Measurements from ENCODE around the gene ACER3.
"Not testable (repeated sequence)": the region's sequence is repeated elsewhere in the genome, so short reads cannot be mapped to it uniquely, and the experiment has no call there.

Gene ACER3

GRCh38 chr11:76872959-76873827 is 12.5 kb downstream of the ACER3 start:
- no peak for DNase-seq (ENCODE audit: low read depth in 2 of 2)

- no peak for DNase-seq (ENCODE audit: low read depth in 2 of 2)
Measured at GRCh38 chr11:76878014-76878413, 17.3 kb downstream of the ACER3 start.

GRCh38 chr11:76880314-76880713 is 19.6 kb downstream of the ACER3 start:
- no peak for DNase-seq (ENCODE audit: low read depth in 2 of 2)

GRCh38 chr11:76880956-76881355 is 20.2 kb downstream of the ACER3 start:
- no peak for DNase-seq (ENCODE audit: low read depth in 2 of 2)

- DNase-seq (ENCODE audit: low read depth in 2 of 2) = no peak
Measured at GRCh38 chr11:76885390-76886097, 24.8 kb downstream of the ACER3 start.

- no peak for DNase-seq (ENCODE audit: low read depth in 2 of 2)
Measured at GRCh38 chr11:76888989-76889388, 28.3 kb downstream of the ACER3 start.

GRCh38 chr11:76889411-76889975 is 28.8 kb downstream of the ACER3 start:
- no peak for DNase-seq (ENCODE audit: low read depth in 2 of 2)

- no peak for DNase-seq (ENCODE audit: low read depth in 2 of 2)
Measured at GRCh38 chr11:76890329-76890728, 29.6 kb downstream of the ACER3 start.

GRCh38 chr11:76891285-76891684 is 30.6 kb downstream of the ACER3 start:
- no peak for DNase-seq (ENCODE audit: low read depth in 2 of 2)

GRCh38 chr11:76891793-76892192 is 31.1 kb downstream of the ACER3 start:
- DNase-seq (ENCODE audit: low read depth in 2 of 2) = no peak

- no peak for DNase-seq (ENCODE audit: low read depth in 2 of 2)
Measured at GRCh38 chr11:76892306-76892705, 31.6 kb downstream of the ACER3 start.

GRCh38 chr11:76897233-76897632 is 36.5 kb downstream of the ACER3 start:
- no peak for DNase-seq (ENCODE audit: low read depth in 2 of 2)

GRCh38 chr11:76901144-76901543 is 40.4 kb downstream of the ACER3 start:
- DNase-seq (ENCODE audit: low read depth in 2 of 2) = no peak

GRCh38 chr11:76901622-76902021 is 40.9 kb downstream of the ACER3 start:
- DNase-seq (ENCODE audit: low read depth in 2 of 2) = not testable (repeated sequence)

GRCh38 chr11:76902121-76903014 is 41.6 kb downstream of the ACER3 start:
- no peak for DNase-seq (ENCODE audit: low read depth in 2 of 2)

GRCh38 chr11:76903325-76903724 is 42.6 kb downstream of the ACER3 start:
- DNase-seq (ENCODE audit: low read depth in 2 of 2) = no peak

- no peak for DNase-seq (ENCODE audit: low read depth in 2 of 2)
Measured at GRCh38 chr11:76910620-76911414, 50.1 kb downstream of the ACER3 start.

GRCh38 chr11:76911415-76911808 is 50.7 kb downstream of the ACER3 start:
- no peak for DNase-seq (ENCODE audit: low read depth in 2 of 2)

GRCh38 chr11:76916712-76917111 is 56.0 kb downstream of the ACER3 start:
- DNase-seq (ENCODE audit: low read depth in 2 of 2) = no peak

GRCh38 chr11:76918941-76919386 is 58.2 kb downstream of the ACER3 start:
- DNase-seq (ENCODE audit: low read depth in 2 of 2) = no peak

GRCh38 chr11:76919467-76919866 is 58.7 kb downstream of the ACER3 start:
- DNase-seq (ENCODE audit: low read depth in 2 of 2) = no peak
